HuH-7.5 (cell line): Measurements from ENCODE around the gene LY6G5B.
A peak's percentile ranks its signal among the peaks of the same experiment; 100 is the strongest.

Experiments used
- DNase-seq: peaks from one replicate; pipeline ENCODE4 v3.0.0; 2011; ENCODE audit warnings: low spot score

The LY6G5B gene, protein sequence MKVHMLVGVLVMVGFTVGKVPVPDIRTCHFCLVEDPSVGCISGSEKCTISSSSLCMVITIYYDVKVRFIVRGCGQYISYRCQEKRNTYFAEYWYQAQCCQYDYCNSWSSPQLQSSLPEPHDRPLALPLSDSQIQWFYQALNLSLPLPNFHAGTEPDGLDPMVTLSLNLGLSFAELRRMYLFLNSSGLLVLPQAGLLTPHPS

DNA sequence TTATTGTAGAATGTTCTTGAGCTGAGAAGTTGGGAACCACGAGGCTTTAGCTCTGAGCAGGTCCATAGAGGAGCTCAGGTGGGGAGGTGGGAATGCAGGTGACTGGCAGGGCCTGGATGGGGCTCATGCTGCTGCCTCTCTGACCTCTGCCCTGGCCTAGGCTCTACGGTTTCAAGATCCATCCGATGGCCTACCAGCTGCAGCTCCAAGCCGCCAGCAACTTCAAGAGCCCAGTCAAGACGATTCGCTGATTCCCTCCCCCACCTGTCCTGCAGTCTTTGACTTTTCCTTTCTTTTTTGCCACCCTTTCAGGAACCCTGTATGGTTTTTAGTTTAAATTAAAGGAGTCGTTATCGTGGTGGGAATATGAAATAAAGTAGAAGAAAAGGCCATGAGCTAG lies at the start of gene LY6G5B:
Gene LY6G5B, plus strand, starts transcription at position 301 of the 400 bp plus-strand sequence. CDS start 975 bp downstream, outside the sequence.
- no peak for DNase-seq

DNA sequence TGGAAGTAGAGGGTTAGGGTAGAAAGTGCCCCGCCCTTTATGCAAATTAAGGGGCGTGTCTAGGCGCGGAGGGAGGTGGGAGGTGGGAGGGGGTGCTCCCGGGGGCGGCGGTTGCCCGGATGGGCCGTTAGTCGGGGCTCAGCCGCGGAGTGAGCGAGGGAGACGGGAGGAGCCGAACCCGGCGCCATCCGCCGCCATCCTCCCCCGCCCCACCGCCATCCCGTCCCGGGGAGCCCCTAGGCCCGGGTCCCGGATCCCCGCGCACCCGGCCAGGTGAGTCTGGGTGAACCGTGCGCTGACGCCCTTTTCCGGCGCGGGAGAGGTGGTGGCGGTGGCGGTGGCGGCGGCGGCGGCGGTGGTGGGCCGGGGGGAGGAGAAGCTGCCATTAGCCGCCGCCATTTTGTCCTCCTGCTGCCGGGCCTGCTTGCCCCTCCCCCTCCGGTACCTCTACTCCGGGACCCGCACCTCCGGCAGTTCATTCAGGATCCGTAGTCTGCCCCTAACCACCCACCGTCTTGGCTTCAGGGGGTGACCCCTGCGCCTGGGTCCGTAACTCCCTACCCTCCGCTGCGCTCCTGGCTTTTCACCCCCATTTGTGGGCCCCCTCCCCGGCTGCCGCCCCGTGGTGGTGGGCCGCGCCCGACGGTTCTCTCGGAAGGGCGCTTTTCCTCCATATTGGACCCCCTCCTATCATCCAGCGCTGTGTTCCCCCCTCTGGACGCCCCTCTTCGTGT lies 49.0 kb upstream of the LY6G5B start, which contains the start of gene PRRC2A:
Gene PRRC2A, plus strand, starts transcription at position 130 of the 734 bp plus-strand sequence. CDS start 2,075 bp downstream, outside the sequence.
- peak; percentile 76 for DNase-seq

DNA sequence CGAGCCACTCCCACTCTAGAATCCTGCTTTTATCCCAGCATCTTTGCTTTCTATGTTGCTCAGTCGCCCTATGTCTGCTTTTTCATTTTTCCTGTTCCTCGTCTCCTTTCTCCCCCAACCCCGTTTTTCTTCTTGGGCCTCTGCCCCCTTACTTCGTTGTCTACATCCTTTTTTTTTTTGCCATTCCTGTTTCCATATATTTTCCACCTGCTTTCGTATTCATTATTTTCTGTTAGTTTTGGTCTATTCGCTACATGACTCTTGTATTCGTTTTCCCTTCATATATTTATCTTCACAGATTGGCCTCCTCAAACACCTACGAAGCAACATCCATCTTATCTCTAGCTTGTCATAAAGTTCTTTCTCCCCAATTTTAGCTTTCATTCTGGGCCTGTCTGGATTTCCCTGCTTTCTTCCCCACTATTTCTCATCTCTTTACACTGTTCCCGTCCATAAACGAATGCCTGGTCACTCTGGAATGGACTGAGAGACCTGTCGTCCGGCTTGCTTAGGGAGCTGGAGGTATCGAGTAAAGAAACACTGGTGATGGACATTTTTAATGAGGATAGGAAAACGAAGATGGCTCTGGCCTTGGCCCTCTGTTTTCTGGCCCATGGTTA lies 48.3 kb upstream of the LY6G5B start:
- DNase-seq, result no peak

DNA sequence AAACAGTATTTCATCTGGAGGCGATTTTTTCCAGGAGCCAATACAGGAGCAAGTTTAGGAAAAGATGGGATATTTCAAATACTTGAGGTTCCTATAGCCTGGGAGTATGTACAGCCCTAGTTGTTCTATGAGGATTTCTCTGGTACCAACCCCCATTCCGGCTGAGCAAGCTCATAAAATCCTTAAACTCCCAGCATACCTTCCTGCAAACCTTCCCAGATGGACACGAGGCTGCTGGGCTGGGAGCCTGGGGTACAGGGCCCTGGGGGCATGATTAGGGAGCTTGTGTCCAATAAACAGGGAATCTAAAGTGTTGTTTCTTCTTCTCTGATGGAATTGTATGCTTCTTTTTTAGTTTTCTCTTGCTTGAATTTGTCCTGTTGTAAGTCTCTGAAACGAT lies 47.8 kb upstream of the LY6G5B start:
- DNase-seq, result no peak

DNA sequence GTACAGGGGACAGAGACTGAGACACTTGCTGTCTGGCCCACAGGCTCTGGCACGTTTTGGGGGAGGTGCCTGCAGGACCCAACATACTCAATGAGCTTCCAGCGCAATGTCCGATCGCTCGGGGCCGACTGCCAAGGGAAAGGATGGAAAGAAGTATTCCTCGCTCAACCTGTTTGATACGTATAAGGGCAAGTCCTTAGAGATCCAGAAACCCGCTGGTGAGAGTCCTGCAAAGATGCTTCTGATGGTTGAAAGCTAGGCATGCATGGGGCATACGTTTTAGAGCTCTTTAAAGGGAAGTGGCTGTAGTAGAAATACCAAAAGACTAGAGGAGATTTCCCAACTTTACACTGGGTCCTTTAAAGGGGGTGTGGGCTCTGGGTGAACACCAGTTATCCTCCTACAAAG lies 47.1 kb upstream of the LY6G5B start:
- no peak for DNase-seq

DNA sequence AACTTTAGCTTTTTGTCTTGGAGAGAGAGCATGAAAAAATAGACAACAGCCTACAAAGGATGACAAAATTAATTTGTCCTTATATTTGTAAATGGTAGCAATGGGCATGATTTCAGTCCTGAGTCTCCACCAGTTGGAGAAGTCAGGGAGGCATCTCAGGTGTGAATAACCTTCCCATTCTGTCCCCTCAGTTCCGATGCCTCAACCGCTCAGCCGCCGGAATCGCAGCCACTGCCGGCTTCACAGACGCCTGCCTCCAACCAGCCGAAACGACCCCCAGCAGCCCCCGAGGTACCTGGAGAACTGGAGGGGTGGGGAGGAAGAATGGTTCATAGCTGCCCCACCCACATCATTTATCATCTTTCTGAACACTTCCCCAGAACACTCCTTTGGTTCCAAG lies 45.7 kb upstream of the LY6G5B start:
- DNase-seq, result no peak

DNA sequence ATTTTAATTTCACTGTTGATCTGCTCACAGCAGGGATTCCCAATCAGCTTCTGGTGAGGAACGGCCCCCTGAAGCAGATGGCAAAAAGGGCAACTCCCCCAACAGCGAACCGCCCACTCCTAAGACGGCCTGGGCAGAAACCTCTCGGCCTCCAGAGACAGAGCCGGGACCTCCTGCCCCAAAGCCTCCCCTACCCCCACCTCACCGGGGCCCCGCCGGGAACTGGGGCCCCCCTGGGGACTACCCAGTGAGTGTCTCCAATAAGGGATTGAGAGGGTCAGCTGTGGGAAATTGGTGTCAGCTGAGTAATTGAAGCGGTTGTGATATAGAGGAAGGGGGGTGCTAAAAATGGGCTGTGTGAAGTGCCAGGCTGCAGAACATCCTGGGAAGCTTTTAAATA lies 42.8 kb upstream of the LY6G5B start:
- DNase-seq, result no peak

DNA sequence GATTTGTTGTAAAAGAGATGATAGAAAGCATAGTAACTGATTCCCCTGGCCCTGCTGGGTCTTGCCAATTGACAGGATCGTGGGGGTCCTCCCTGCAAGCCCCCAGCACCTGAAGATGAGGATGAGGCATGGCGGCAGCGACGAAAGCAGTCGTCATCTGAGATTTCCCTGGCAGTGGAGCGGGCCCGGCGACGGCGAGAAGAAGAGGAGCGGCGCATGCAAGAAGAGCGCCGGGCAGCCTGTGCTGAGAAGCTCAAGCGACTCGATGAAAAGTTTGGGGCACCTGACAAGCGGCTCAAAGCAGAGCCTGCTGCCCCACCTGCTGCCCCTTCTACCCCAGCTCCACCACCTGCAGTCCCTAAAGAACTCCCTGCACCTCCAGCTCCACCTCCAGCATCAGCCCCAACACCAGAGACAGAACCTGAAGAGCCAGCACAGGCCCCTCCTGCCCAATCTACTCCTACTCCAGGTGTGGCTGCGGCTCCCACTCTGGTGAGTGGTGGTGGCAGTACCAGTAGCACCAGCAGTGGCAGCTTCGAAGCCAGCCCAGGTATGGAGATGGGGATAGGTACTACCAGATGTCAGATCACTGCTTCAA lies 42.0 kb upstream of the LY6G5B start:
- no peak for DNase-seq

DNA sequence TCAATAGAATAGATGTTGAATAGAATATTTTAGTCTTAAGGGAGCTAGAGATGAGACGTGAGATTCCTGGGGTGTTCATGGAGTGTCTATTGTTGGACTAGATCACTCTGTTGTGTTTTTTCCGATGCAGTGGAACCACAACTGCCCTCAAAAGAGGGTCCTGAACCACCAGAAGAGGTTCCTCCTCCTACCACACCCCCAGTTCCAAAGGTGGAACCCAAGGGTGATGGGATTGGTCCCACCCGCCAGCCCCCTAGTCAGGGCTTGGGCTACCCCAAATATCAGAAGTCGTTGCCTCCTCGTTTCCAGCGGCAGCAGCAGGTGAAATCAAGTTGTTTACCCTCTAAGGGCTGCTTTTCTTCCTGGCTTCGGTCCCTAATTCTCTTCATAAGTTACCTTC lies 40.8 kb upstream of the LY6G5B start:
- DNase-seq, result no peak

DNA sequence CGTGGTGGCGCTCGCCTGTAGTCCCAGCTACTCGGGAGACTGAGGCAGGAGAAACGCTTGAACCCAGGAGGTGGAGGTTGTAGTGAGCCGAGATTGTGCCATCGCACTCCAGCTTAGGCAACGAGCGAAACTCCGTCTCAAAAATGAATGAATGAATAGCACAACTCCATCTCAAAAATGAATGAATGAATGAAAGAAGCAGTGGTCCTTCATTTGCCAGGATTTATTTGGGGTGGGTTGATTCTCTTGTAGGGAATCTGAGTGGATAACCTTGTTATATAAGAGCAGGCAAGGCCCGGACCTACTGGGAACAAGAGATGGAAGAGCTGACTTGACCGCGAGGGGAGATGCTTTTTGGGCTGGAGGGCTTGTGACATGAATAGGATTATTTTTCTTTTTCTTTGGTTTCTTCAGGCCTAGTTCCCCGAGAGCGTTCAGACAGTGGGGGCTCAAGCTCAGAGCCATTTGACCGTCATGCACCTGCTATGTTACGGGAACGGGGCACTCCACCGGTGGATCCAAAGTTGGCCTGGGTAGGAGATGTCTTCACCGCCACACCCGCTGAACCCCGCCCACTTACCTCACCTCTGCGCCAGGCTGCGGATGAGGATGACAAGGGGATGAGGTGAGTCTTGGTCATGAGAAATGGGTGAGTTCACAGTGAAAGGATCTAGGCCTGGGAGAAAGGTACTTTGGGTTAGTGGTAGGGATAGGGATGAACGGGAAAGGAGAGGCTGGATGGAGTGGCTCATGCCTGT lies 39.4 kb upstream of the LY6G5B start:
- DNase-seq, result no peak

DNA sequence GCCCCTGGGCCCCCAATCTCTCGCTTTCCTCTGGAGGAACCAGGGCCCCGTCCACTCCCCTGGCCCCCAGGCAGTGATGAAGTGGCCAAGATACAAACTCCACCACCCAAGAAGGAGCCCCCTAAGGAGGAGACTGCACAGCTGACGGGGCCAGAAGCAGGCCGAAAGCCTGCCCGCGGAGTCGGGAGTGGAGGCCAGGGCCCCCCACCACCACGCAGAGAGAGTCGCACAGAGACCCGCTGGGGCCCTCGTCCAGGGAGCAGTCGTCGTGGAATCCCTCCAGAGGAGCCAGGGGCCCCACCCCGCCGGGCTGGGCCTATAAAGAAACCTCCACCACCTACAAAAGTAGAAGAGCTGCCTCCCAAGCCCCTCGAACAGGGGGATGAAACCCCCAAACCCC lies 38.6 kb upstream of the LY6G5B start:
- DNase-seq, result no peak

DNA sequence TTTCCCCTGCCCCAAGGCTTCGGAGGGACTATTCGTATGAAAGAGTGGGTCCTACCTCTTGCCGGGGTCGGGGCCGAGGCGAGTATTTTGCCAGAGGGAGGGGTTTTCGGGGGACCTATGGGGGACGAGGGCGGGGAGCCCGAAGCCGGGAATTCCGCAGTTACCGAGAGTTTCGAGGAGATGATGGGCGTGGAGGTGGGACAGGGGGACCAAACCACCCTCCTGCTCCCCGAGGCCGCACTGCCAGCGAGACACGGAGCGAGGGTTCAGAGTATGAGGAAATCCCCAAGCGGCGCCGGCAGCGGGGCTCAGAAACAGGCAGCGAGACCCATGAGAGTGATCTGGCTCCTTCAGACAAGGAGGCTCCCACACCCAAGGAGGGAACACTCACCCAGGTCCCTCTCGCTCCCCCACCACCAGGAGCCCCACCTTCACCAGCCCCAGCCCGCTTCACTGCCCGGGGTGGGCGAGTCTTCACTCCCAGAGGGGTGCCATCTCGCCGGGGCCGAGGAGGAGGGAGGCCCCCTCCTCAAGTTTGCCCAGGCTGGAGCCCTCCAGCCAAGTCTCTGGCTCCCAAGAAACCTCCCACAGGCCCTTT lies 38.0 kb upstream of the LY6G5B start:
- no peak for DNase-seq

DNA sequence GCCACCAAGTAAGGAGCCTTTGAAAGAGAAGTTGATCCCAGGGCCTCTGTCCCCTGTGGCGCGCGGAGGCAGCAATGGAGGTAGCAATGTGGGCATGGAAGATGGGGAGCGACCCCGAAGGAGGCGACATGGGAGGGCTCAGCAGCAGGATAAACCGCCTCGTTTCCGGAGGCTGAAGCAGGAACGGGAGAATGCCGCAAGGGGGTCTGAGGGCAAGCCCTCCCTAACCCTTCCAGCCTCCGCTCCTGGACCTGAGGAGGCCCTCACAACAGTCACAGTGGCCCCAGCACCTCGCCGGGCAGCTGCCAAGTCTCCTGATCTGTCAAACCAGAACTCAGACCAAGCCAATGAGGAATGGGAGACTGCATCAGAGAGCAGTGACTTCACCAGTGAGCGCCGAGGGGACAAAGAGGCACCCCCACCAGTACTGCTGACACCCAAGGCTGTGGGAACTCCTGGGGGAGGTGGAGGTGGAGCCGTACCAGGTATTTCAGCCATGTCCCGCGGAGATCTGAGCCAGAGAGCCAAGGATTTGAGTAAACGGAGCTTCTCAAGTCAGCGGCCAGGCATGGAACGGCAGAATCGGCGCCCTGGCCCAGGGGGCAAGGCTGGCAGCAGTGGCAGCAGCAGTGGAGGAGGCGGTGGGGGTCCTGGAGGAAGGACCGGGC lies 37.4 kb upstream of the LY6G5B start:
- DNase-seq, result no peak

DNA sequence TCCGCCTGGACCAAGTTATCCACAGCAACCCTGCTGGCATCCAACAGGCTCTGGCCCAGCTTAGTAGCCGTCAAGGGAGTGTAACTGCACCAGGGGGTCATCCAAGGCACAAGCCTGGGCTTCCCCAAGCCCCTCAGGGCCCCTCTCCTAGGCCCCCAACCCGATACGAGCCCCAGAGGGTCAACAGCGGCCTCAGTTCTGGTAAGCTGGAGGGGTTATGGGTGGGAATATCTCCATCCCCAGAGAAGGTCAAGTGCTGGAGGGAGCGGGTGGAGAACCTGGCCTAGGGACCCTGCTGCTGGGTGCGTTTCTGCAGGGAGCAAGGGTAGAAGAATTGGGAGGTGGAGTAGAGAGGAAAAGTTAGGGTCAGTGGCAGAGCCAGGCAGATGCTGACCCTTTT lies 36.3 kb upstream of the LY6G5B start:
- no peak for DNase-seq

DNA sequence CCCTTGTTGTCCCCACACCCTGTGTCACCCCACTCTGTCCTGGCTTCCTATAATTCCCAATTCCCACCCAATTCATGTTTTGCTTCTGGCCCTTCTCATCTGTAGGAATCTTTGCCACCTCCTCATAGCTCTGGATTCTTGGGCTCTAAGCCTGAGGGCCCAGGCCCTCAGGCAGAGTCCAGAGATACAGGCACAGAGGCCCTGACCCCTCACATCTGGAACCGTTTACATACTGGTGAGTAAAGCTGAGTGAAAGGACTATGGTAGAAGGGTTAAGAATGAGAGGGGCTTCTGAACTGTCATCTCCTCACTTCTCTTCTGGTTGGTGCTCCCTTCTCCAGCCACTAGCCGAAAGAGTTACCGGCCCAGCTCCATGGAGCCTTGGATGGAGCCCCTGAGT lies 35.6 kb upstream of the LY6G5B start:
- DNase-seq, result no peak

DNA sequence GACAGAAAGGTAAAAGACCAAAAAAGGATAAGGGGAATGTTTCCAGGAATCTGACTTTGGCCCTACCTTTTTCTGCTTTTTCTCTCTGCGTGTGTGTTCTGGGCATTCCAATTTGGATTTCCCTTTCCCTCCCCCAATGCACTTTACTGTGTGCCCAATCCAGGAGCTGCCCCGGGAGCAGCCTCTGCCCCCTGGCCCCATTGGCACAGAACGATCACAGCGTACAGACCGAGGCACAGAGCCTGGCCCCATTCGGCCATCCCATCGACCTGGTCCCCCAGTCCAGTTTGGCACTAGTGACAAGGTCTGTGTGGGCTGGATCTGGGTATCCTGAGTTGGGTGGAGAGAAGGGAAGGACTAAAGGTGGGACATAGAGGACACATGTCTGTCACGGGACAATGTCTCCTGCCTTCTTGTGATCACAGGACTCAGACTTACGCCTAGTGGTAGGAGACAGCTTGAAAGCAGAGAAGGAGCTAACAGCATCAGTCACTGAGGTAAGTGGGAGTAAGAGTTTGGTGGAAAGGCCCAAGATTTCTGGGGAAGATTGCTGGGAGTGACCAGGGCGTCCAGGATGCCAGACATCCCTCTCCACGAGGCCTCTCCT lies 34.7 kb upstream of the LY6G5B start:
- DNase-seq, result no peak

DNA sequence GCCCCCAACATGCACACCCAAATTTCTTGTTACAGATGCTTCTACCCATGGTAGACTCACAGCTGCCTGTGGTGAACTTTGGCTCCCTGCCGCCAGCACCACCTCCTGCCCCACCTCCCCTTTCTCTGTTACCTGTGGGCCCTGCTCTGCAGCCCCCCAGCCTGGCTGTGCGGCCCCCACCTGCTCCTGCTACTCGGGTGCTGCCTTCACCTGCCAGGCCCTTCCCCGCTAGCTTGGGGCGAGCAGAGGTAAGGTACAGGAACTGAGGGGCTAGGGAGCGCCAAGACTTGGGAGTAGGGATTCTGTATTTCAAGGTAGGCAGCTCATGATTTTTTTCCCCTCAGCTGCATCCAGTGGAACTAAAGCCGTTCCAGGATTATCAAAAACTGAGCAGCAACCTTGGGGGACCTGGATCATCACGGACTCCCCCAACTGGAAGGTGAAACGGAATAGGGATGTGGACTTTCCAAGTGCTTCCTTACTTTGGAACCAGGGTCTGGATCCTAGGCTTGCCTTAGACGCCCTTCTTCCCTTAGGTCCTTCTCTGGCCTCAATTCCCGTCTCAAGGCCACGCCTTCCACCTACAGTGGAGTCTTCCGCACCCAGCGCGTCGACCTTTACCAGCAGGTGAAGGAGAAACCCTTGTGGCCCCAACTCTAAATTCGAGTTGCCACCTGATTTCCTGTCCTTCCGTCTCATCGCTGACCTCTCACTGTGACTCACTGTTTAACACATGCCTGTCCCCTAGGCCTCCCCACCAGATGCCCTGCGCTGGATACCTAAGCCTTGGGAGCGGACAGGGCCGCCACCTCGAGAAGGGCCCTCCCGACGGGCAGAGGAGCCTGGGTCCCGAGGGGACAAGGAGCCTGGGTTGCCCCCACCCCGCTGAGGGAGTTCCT lies 32.8 kb upstream of the LY6G5B start:
- DNase-seq, result no peak

DNA sequence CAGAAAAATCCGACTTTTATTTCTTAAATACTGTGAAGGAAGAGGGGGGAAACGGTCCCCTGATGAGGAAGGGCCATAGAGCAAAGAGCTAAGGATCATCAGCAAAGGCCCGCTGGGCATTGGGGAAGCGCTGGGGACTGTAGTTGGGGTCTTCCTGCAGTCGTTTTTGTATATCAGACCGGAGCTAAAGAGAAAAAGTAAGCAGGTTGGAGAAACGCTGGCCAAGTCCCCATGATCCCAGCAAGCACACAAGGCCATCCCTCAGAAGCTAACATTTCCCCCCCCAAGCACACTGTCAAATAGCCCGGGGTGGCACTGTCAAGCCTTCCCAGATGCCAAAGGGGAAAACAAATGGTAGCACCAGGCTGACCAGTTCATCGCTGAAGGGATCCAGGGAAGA lies 30.7 kb upstream of the LY6G5B start:
- no peak for DNase-seq

DNA sequence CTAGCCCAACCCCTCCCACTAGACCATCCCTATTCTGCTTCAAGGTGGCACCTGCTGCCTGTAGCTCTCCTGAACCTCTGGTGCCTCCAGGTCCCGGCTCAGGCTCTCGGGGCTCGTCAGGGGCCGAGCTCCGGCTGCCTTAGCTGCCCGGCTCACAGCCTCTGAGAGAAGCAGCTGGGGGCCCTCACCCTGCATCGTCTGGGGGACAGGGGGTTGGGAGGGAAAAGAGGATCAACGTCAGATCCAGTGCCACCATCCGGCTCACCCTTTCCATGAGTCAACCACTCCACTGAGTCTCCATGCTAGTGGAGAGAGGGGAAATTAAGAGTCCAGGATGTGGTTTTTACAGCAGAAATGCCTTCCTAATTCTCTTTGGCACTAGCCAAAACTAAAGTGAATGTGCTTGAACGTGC lies 30.3 kb upstream of the LY6G5B start:
- no peak for DNase-seq

DNA sequence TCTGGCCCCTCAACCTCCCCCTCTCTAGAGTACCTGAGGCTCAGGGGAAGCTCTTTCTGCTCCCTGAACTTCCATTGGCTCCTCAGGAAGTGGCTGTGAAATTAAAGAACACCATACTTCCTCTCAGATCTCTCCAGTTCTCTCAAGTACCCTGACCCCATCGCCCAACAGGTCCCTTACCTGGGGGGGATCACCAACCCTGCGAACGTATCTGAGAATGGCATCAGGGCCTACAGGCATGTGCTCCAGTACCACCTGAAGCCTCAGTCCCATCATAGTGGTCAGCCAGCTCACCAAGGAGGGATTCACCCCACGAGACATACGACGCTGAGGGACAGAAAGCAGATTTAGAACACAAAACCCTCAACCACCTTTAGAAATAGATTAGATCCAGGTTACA lies 29.2 kb upstream of the LY6G5B start:
- no peak for DNase-seq
